PC-9 (cell line): Measurements from ENCODE around the gene CNTN4. TPM values are rescaled to one million over a fixed set of nuclear protein-coding genes. Genes with fewer than 3 reads are reported as not detected.

Experiments used
- BruUV-seq: library from RNA; stranded (reverse); fragments of 400-500 nt; replicated peaks from 2 replicates; lab custom pipeline; 2021; lab: Mats Ljungman, UMichigan
- CTCF ChIA-PET: fragments of 300-600 bp; sonication (Branson Sonifier 250); formaldehyde crosslinking; loops from one replicate; lab custom pipeline; 2022; ENCODE audit warnings: antibody characterized with exemption; lab: Charles Lee
- POLR2A ChIA-PET: fragments of 300-600 bp; sonication (Branson Sonifier 250); formaldehyde crosslinking; loops from one replicate; lab custom pipeline; 2022; ENCODE audit warnings: antibody characterized with exemption; ENCODE audit not compliant: unreplicated experiment; lab: Charles Lee
- DNase-seq, 2 experiments: peaks; one replicate each; pipeline versions ENCODE4 v3.0.0 to v3.0.0-alpha.2; 2015 to 2022; ENCODE audit warnings: mixed read lengths in 1 of 2
- H2AFZ ChIP-seq: fragments of 200-600 bp; sonication (generic); 2 replicates; pipeline ENCODE4 v1.8.1; 2017; ENCODE audit warnings: antibody characterized with exemption
- H3F3A ChIP-seq: fragments of 200-600 bp; sonication (generic); 2 replicates; pipeline ENCODE4 v1.8.1; 2017; ENCODE audit warnings: antibody characterized with exemption, mild to moderate bottlenecking, low read depth; ENCODE audit not compliant: insufficient read depth
- H3K27ac ChIP-seq: fragments of 200-600 bp; sonication (generic); 2 replicates; pipeline ENCODE4 v1.6.1; 2016; ENCODE audit warnings: mixed run types
- H3K27me3 ChIP-seq: fragments of 200-600 bp; sonication (generic); 2 replicates; pipeline ENCODE4 v1.6.1; 2016; ENCODE audit warnings: low read depth, mixed run types; ENCODE audit not compliant: insufficient read depth
- H3K36me3 ChIP-seq: fragments of 200-600 bp; sonication (generic); 2 replicates; pipeline ENCODE4 v1.6.1; 2016; ENCODE audit warnings: low read depth, mixed run types
- H3K4me1 ChIP-seq: fragments of 200-600 bp; sonication (generic); replicated peaks from 2 replicates; pipeline ENCODE4 v1.6.1; 2016; ENCODE audit warnings: mixed run types; ENCODE audit not compliant: insufficient read depth
- H3K4me2 ChIP-seq: fragments of 200-600 bp; sonication (generic); 2 replicates; pipeline ENCODE4 v1.6.1; 2017; ENCODE audit warnings: mixed run types
- H3K4me3 ChIP-seq: fragments of 200-600 bp; sonication (generic); 2 replicates; pipeline ENCODE4 v1.6.1; 2016; ENCODE audit warnings: mixed run types
- H3K79me2 ChIP-seq: fragments of 200-600 bp; sonication (generic); 2 replicates; pipeline ENCODE4 v1.6.1; 2017; ENCODE audit warnings: low read depth, mixed run types
- H3K9me2 ChIP-seq: fragments of 200-600 bp; sonication (generic); 2 replicates; pipeline ENCODE4 v1.8.1; 2017; ENCODE audit warnings: mild to moderate bottlenecking; ENCODE audit not compliant: insufficient read depth
- H3K9me3 ChIP-seq: fragments of 200-600 bp; sonication (generic); 2 replicates; pipeline ENCODE4 v1.8.1; 2016; ENCODE audit warnings: low read depth; ENCODE audit not compliant: insufficient read depth
- H4K20me1 ChIP-seq: fragments of 200-600 bp; sonication (generic); 2 replicates; pipeline ENCODE4 v1.8.1; 2017; ENCODE audit not compliant: insufficient read depth
- CTCF ChIP-seq: fragments of 200-600 bp; sonication (generic); conservative IDR thresholded peaks from 2 replicates; pipeline ENCODE4 v1.6.1; 2017; ENCODE audit warnings: mixed run types, antibody characterized with exemption, mild to moderate bottlenecking, moderate library complexity
- EZH2 ChIP-seq: fragments of 200-600 bp; sonication (generic); IDR thresholded peaks from 2 replicates; pipeline ENCODE4 v1.8.0; 2017; ENCODE audit warnings: antibody characterized with exemption, low read depth
- intact Hi-C: fragments of 100-400 bp; cut with micrococcal nuclease; formaldehyde crosslinking; loops from one replicate; pipeline ENCODE4 v1.10.0; 2022; ENCODE audit not compliant: unreplicated experiment
- total RNA-seq: library from RNA; stranded (reverse); gene quantifications from 2 replicates; pipeline ENCODE4 v1.2.3, GENCODE V29; 2021

Gene CNTN4
- total RNA-seq, 1 experiment from 2014 or later = not detected

GRCh38 chr3:2354702-2355101 is 256.0 kb downstream of the CNTN4 start:
- no TSS peak for BruUV-seq
- Histone ChIP-seq H3K4me1 (no peaks in the 10 kb centered on the region), H3F3A (no peaks in the 10 kb centered on the region), H3K27me3 (no peaks in the 10 kb centered on the region), H2AFZ (no peak overlapping the region), H3K9me2 (no peaks in the 10 kb centered on the region), H4K20me1 (no peaks in the 10 kb centered on the region), H3K4me3 (no peak overlapping the region), H3K79me2 (no peaks in the 10 kb centered on the region), H3K36me3 (no peaks in the 10 kb centered on the region), H3K9me3 (no peaks in the 10 kb centered on the region), H3K27ac (no peak overlapping the region), H3K4me2 (no peak overlapping the region)
- intact Hi-C loops = no loop called here
- no peak for TF ChIP-seq CTCF
- no peak for TF ChIP-seq EZH2
- CTCF ChIA-PET = no interaction called here
- no peak for DNase-seq
- POLR2A ChIA-PET = no interaction called here

- no peaks in the 10 kb centered on the region for H4K20me1 ChIP-seq
- H3K4me2 ChIP-seq = no peak overlapping the region
- no peaks in the 10 kb centered on the region for H3K27me3 ChIP-seq
- TF ChIP-seq EZH2 = no peak
- TF ChIP-seq CTCF = no peak
- no TSS peak for BruUV-seq
- H3K36me3 ChIP-seq = no peaks in the 10 kb centered on the region
- POLR2A ChIA-PET = no interaction called here
- no peaks in the 10 kb centered on the region for H3F3A ChIP-seq
- no peaks in the 10 kb centered on the region for H3K79me2 ChIP-seq
- H3K27ac ChIP-seq = no peak overlapping the region
- CTCF ChIA-PET = no interaction called here
- no peak overlapping the region for H2AFZ ChIP-seq
- H3K9me3 ChIP-seq = no peaks in the 10 kb centered on the region
- no peaks in the 10 kb centered on the region for H3K4me1 ChIP-seq
- no peak for DNase-seq
- intact Hi-C loops = no loop called here
- no peaks in the 10 kb centered on the region for H3K9me2 ChIP-seq
- H3K4me3 ChIP-seq = no peak overlapping the region
Observed at GRCh38 chr3:2356298-2356950, 257.8 kb downstream of the CNTN4 start.

- Histone ChIP-seq H3K9me2 (no peaks in the 10 kb centered on the region), H3K4me2 (no peak overlapping the region), H3F3A (no peaks in the 10 kb centered on the region), H3K27ac (no peak overlapping the region), H3K27me3 (no peaks in the 10 kb centered on the region), H4K20me1 (no peaks in the 10 kb centered on the region), H3K4me3 (no peak overlapping the region), H3K79me2 (no peaks in the 10 kb centered on the region), H3K4me1 (no peaks in the 10 kb centered on the region), H3K9me3 (no peaks in the 10 kb centered on the region), H3K36me3 (no peaks in the 10 kb centered on the region), H2AFZ (no peak overlapping the region)
- BruUV-seq = no TSS peak
- POLR2A ChIA-PET = no interaction called here
- DNase-seq = no peak
- TF ChIP-seq EZH2 = no peak
- no peak for TF ChIP-seq CTCF
- CTCF ChIA-PET = no interaction called here
- intact Hi-C loops = no loop called here
Observed at GRCh38 chr3:2360815-2361214, 262.1 kb downstream of the CNTN4 start.
